K562 (cell line): ENCODE measurements around the gene SERP1. TPM values are rescaled to one million over a fixed set of nuclear protein-coding genes. Genes with fewer than 3 reads are reported as not detected.

Experiments used
- BCOR ChIP-seq: fragments of 450-650 bp; IDR thresholded peaks from 2 replicates; pipeline ENCODE4 v1.6.1; 2016
- CSDE1 ChIP-seq, 2 experiments: fragments of 450-650 bp; IDR thresholded peaks; 2 replicates each; pipeline ENCODE4 v1.6.1; 2016; ENCODE audit warnings: mild to moderate bottlenecking in 1 of 2
- ERF ChIP-seq: fragments of 450-650 bp; formaldehyde crosslinking; IDR thresholded peaks from 2 replicates; pipeline ENCODE4 v1.4.0; 2020; ENCODE audit warnings: mild to moderate bottlenecking, mixed read lengths
- HDGF ChIP-seq: fragments of 450-650 bp; IDR thresholded peaks from 2 replicates; pipeline ENCODE4 v1.6.1; 2016
- HMBOX1 ChIP-seq: sonication (generic); IDR thresholded peaks from 2 replicates; pipeline ENCODE4 v1.6.1; 2016
- HMG20B ChIP-seq: fragments of 250-450 bp; sonication (Bioruptor Pico); IDR thresholded peaks from 2 replicates; pipeline ENCODE4 v1.5.0; 2021; ENCODE audit warnings: mild to moderate bottlenecking
- ID3 ChIP-seq, 2 experiments: fragments of 250-450 bp in 1 of 2; fragments of 450-650 bp in 1 of 2; sonication (Bioruptor Pico) in 1 of 2; IDR thresholded peaks; 2 replicates each; pipeline versions ENCODE4 v1.6.1 to v1.8.0; 2016 to 2021; ENCODE audit warnings: mild to moderate bottlenecking in 2 of 2, moderate library complexity in 2 of 2, missing compliant biosample characterization in 1 of 2, missing genetic modification characterization in 1 of 2
- KLF10 ChIP-seq: fragments of 250-450 bp; sonication (Bioruptor Pico); IDR thresholded peaks from 2 replicates; pipeline ENCODE4 v1.6.1; 2021; ENCODE audit warnings: matching md5 sums
- MLX ChIP-seq, 2 experiments: fragments of 450-650 bp in 1 of 2; sonication (generic) in 1 of 2; formaldehyde crosslinking; conservative IDR thresholded peaks; 2 replicates each; pipeline versions ENCODE4 v1.4.0 to v1.8.1; 2020 to 2022; ENCODE audit warnings: mild to moderate bottlenecking in 1 of 2, missing genetic modification reagents in 1 of 2
- NBN ChIP-seq: fragments of 450-650 bp; IDR thresholded peaks from 2 replicates; pipeline ENCODE4 v1.6.1; 2016; ENCODE audit warnings: low read depth, mild to moderate bottlenecking
- NFRKB ChIP-seq: fragments of 450-650 bp; IDR thresholded peaks from 2 replicates; pipeline ENCODE4 v1.6.1; 2016; ENCODE audit warnings: low read depth
- NONO ChIP-seq, 2 experiments: fragments of 200-400 bp in 1 of 2; fragments of 450-650 bp in 1 of 2; formaldehyde crosslinking in 1 of 2; IDR thresholded peaks; 2 replicates each; pipeline ENCODE4 v1.6.1; 2017; ENCODE audit warnings: low read depth in 2 of 2, mild to moderate bottlenecking in 2 of 2, moderate library complexity in 2 of 2, low read length in 1 of 2
- NR1H2 ChIP-seq: sonication (generic); formaldehyde crosslinking; IDR thresholded peaks from 2 replicates; pipeline ENCODE4 v1.4.0; 2020; ENCODE audit warnings: mild to moderate bottlenecking, missing genetic modification reagents
- PCBP1 ChIP-seq: fragments of 200-400 bp; formaldehyde crosslinking; IDR thresholded peaks from 2 replicates; pipeline ENCODE4 v1.6.1; 2018; ENCODE audit warnings: mild to moderate bottlenecking, low read depth, low read length; ENCODE audit not compliant: poor library complexity, severe bottlenecking
- PHF20 ChIP-seq: fragments of 450-650 bp; IDR thresholded peaks from 2 replicates; pipeline ENCODE4 v1.6.1; 2018; ENCODE audit not compliant: partially characterized antibody
- SIRT6 ChIP-seq: IDR thresholded peaks from one replicate; pipeline ENCODE4 v1.6.1; 2012; ENCODE audit warnings: low read depth, mild to moderate bottlenecking, control low read depth, inconsistent platforms, low read length, moderate library complexity
- STAT5A ChIP-seq: IDR thresholded peaks from 2 replicates; pipeline ENCODE4 v1.6.1; 2012; ENCODE audit warnings: low read length, inconsistent platforms, borderline replicate concordance
- TCF7 ChIP-seq: sonication (generic); IDR thresholded peaks from 2 replicates; pipeline ENCODE4 v1.6.1; 2016; ENCODE audit warnings: antibody characterized with exemption, borderline replicate concordance
- ZNF197 ChIP-seq: fragments of 200-800 bp; sonication (Bioruptor generic); IDR thresholded peaks from 2 replicates; pipeline ENCODE4 v1.6.1; 2016; ENCODE audit warnings: low read depth, missing genetic modification characterization, missing compliant biosample characterization
- ZNF431 ChIP-seq: sonication (generic); formaldehyde crosslinking; IDR thresholded peaks from 2 replicates; pipeline ENCODE4 v1.8.0; 2022; ENCODE audit warnings: mild to moderate bottlenecking, missing genetic modification reagents
- ZNF436 ChIP-seq: fragments of 250-450, 450-650 bp; sonication (Bioruptor Pico); formaldehyde crosslinking; IDR thresholded peaks from 2 replicates; pipeline ENCODE4 v1.7.0; 2020; ENCODE audit warnings: mild to moderate bottlenecking
- ZNF609 ChIP-seq: sonication (generic); formaldehyde crosslinking; IDR thresholded peaks from 2 replicates; pipeline ENCODE4 v1.8.1; 2023; ENCODE audit warnings: missing genetic modification reagents, mild to moderate bottlenecking, borderline replicate concordance
- polyA plus RNA-seq, 8 experiments: library from polyadenylated mRNA; depleted of rRNA in 4 of 8; stranded (reverse) in 5 of 8; unstranded in 3 of 8; fragments of >200 nt; fragmentation: Nextera tagmentation in 2 of 8; fragmentation: Illumina TruSeq in 1 of 8; extraction: Ambion mirVana in 2 of 8; extraction: Trizol in 1 of 8; gene quantifications; 2 replicates each; pipeline versions ENCODE4 v1.2.1 to v1.2.3, GENCODE V29; 2011 to 2014; ENCODE audit warnings: inconsistent platforms in 1 of 8, missing spikeins in 1 of 8
- total RNA-seq, 7 experiments: library from RNA; depleted of rRNA in 6 of 7; stranded (reverse); fragments of >200 nt in 6 of 7; fragmentation: Illumina TruSeq in 2 of 7; extraction: Trizol in 2 of 7; gene quantifications; 2 replicates each; pipeline versions ENCODE4 v1.2.1 to v1.2.3, GENCODE V29; 2011 to 2021; ENCODE audit warnings: low replicate concordance in 1 of 7

The SERP1 gene
- total and polyA plus RNA-seq, 9 of the 15 experiments (the other 6 are each of a cell fraction or from before 2014, with no cell fraction given), result 38.6 to 443 (median 121) TPM

- TF ChIP-seq KLF10 (CRISPR knock-in tag) (no peak), ZNF609 (CRISPR knock-in tag) (no peak), HDGF (no peak), CSDE1 (IDR thresholded peaks at IDR 0.05) (peak in 1 of 2 experiments; percentile 89; a peak in 2 of 4 replicates), ZNF436 (CRISPR knock-in tag) (no peak), ZNF197 (CRISPR knock-in tag) (0 out of 2 replicates have a peak, but pooled peaks have one; percentile 21), HMBOX1 (no peak), TCF7 (no peak), ID3 (CRISPR knock-in tag; IDR thresholded peaks at IDR 0.05) (no peak), ID3 (tag; IDR thresholded peaks at IDR 0.05) (no peak; the same call in 1 of the 2 replicates), ERF (peak; percentile 11; the same call in 1 of the 2 replicates), HMG20B (CRISPR knock-in tag) (no peak), PHF20 (peak; percentile 94), NR1H2 (peak; percentile 63; the same call in 1 of the 2 replicates), NFRKB (peak; percentile 80), SIRT6 (no peak), ZNF431 (no peak), MLX (CRISPR knock-in tag; conservative IDR thresholded peaks at IDR 0.05) (no peak), NBN (no peak; the same call in 1 of the 2 replicates), BCOR (no peak), PCBP1 (peak; percentile 69), NONO (IDR thresholded peaks at IDR 0.05; ENCODE audit: low read depth in 2 of 2, low read length in 1 of 2) (peak; percentile 70 to 85; a peak in 3 of 4 replicates), STAT5A (no peak)
Measured at GRCh38 chr3:150546226-150547044, at the start of gene SERP1, which contains the start of gene EIF2A (continued).
